NCI-H2196 (cell line): ENCODE data around the gene NME1.
"Not testable (repeated sequence)": the region's sequence is repeated elsewhere in the genome, so short reads cannot be mapped to it uniquely, and the experiment has no call there.

Source experiments
- DNase-seq: peaks from one replicate; lab custom pipeline; 2025; ENCODE audit not compliant: unreplicated experiment; lab: John Stamatoyannopoulos, UW

The NME1 gene

DNA sequence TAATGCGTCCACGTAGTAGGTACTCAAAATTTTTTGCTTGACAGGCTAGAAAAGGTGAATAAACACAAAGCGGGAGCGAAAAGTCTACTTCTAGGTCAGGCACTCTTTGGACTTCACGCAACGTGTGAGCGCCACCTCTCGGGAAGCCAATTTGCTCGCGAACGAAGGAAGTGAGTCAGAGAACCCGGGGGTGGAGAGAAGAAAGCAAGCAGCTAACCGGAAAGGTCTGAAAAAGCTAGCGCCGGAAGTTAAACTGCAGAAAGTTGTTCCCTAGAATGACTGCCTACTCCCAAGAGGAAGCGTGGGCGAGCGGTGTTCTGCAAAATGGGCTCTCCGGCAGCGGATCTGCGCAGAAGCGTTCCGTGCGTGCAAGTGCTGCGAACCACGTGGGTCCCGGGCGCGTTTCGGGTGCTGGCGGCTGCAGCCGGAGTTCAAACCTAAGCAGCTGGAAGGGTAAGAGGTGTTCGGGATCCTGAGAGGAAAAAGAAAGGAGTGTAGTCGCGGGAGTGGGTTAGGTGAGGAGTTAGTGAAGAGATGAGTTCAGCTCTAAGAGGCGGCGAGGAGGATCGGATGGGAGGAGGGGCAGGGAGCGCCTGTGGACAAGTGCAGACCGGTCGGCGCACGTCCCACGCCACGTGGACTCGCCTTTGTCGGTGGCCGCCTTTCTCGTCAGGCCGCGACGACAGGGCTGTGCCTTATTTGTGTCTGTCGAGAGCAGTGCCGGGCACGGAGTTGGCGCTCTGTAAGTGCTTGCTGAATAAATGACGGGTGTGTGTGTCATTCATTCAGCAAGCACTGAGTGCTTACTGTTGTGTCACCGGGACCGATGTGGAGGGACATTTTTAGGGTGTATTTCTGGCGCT, at the start of gene NME1:
Gene NME1, plus strand, starts transcription at position 350 of the 863 bp plus-strand sequence. CDS start 2,096 bp downstream, outside the sequence.
- peak; percentile 98 for DNase-seq

- no peak for DNase-seq
Observed at GRCh38 chr17:51107778-51108177, 45.6 kb upstream of the NME1 start.

DNA sequence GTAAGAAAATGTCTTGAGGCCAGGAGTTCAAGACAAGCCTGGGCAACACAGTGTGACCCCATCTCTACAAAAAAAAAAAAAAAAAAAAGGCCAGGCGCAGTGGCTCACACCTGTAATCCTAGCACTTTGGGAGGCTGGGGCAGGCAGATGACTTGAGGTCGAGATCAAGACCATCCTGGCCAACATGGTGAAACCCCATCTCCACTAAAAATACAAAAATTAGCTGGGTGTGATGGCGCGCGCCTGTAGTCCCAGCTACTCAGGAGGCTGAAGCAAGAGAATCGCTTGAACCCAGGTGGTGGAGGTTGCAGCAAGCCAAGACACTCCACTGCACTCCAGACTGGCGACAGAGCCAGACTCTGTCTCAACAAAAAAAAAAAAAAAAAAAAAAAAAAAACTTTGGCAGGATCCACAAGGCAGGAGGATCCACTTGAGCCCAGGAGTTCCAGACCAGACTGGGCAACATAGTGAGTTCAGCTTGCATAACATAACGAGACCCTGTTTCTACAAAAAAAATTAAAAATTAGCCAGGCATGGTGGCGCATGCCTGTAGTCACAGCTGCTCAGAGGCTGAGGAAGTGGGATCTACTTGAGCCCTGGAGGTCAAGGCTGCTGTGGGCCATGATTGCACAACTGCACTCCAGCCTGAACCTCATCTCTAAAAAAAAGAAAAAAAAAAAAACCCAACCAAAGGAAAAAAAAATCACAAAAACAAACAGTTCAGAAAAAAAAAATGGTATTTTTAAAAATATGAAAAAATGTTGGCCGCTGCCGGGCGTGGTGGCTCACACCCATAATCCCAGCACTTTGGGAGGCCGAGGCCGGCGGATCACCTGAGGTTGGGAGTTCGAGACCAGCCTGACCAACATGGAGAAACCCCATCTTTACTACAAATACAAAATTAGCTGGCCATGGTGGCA, 40.8 kb upstream of the NME1 start:
- DNase-seq, result peak; percentile 36

GRCh38 chr17:51115179-51115578, 38.2 kb upstream of the NME1 start:
- no peak for DNase-seq

- peak; percentile 94 for DNase-seq
Observed at GRCh38 chr17:51118330-51119195, 34.8 kb upstream of the NME1 start.

- peak; percentile 27 for DNase-seq
Observed at GRCh38 chr17:51119415-51120356, 33.7 kb upstream of the NME1 start.

GRCh38 chr17:51120357-51120738, 33.0 kb upstream of the NME1 start:
- no peak for DNase-seq

DNA sequence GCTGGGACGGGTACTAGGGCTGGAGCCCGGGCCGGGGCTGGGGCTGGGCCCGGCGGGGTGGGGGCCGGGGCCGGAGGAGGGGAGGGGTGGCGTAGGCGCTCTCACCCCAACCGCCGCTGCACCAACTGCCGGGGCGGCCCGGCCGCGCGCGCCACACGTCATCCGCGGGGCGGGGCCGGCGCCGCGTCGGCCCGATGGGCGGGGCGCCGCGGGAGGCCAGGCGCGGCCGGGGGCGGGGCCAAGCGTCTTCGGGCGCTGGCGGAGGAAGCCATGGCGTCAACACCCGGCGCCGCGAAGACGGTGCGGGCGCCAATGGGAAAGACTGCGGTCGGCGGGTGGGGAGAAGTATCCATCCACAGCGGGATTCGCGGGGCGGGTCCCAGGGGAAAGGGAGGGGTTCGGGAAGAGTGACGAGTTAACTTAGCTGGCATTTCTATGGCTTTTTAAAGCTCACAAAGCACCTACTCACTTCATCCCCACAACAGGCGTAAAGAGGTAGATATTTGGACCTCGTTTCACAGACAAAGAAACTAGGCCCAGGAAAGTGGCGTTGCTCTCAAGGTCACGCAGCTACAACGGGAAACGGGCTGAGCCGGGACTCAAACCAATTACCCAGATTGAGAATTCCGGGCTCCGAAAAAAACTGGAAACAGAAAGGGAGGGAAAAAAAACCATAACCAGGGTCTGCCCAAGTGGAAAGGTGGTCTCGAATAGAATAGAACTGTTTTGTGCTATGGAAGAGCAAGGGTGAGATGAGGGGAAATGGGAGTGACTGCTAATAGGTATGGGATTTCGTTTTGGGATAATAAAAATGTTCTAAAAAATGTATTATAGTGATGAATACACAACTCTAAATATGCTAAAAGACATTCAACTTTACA, 32.4 kb upstream of the NME1 start, which contains the start of gene SPAG9:
Gene SPAG9, minus strand, starts transcription at position 130 of the 881 bp plus-strand sequence. CDS start 212 bp downstream, outside the sequence.
- peak; percentile 97 for DNase-seq

GRCh38 chr17:51121620-51122472, 31.5 kb upstream of the NME1 start:
- no peak for DNase-seq

- not testable (repeated sequence) for DNase-seq
Observed at GRCh38 chr17:51122473-51123115, 30.8 kb upstream of the NME1 start.

GRCh38 chr17:51124640-51125503, 28.5 kb upstream of the NME1 start:
- DNase-seq, result no peak

GRCh38 chr17:51128076-51128475, 25.3 kb upstream of the NME1 start:
- DNase-seq, result no peak

DNA sequence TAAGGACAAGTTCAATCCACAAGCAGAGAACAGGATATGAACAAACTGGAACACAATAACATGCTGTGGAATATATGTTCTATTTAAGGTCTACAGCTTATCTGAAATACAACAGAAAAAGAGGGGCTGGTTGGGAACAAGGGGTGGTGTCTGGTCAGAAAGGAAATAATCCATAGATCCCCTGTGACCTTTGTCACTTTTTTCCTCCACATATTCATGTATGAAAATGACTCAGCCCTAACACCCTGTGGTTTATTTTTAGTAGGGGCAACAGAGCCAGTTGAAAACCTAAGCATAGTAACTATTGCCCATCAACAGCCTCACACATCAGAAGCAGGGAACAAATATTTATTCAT, 20.4 kb upstream of the NME1 start:
- DNase-seq, result no peak

DNA sequence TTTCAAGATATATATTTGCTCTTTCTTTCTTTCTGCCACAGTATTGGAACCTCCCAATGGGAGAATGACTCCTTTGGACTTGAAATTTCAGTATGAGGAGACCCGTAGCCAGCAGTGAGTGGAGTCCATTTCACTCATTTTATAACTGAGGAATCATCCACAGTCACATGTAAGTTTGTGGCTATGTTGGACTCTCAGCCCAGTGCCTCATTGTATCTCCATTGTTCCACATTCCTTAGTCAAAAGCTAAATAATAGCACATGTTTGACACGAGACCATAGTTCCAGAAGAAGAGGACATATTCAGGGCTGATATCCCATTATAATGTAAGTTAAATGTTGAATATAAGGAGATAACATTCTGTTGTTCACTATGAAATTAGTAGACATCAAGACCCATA, 20.0 kb upstream of the NME1 start:
- DNase-seq, result no peak

DNA sequence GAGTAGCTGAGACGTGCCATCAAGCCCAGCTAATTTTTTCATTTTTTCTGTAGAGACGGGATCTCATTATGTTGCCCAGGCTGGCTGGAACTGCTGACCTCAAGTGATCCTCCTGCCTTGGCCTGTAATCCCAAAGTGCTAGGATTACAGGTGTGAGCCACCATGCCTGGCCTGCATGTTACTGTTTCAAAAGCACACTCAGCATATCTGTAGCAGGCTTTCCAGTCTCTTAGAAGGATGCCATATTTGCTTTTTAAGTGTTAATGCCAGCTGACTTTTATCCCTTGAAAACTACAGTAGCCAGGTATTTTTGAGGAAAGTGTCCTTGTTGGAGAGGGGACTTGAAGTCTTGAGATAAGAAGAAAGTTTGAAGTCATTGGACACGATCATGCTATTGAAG, 17.4 kb upstream of the NME1 start:
- no peak for DNase-seq

GRCh38 chr17:51142597-51142996, 10.8 kb upstream of the NME1 start:
- no peak for DNase-seq
